G401.6 (cell line): Measurements from ENCODE around the gene COL4A1.

Experiments used
- FAIRE-seq: peaks from 2 replicates; lab custom pipeline; 2012; peaks lifted over from hg19 to GRCh38; lab: Jason Lieb, UNC

COL4A1 gene

GRCh38 chr13:110291286-110291685, 15.7 kb downstream of the COL4A1 start:
- FAIRE-seq = no peak

GRCh38 chr13:110290826-110291225, 16.1 kb downstream of the COL4A1 start:
- no peak for FAIRE-seq

GRCh38 chr13:110290153-110290552, 16.8 kb downstream of the COL4A1 start:
- FAIRE-seq = no peak

GRCh38 chr13:110289661-110290060, 17.3 kb downstream of the COL4A1 start:
- FAIRE-seq = no peak

GRCh38 chr13:110289174-110289573, 17.8 kb downstream of the COL4A1 start:
- no peak for FAIRE-seq

- no peak for FAIRE-seq
Observed at GRCh38 chr13:110286833-110287819, 19.8 kb downstream of the COL4A1 start.

GRCh38 chr13:110285991-110286832, 20.7 kb downstream of the COL4A1 start:
- FAIRE-seq = no peak

- no peak for FAIRE-seq
Observed at GRCh38 chr13:110284779-110285484, 22.0 kb downstream of the COL4A1 start.

- no peak for FAIRE-seq
Observed at GRCh38 chr13:110283736-110284517, 23.0 kb downstream of the COL4A1 start.

GRCh38 chr13:110282316-110282841, 24.6 kb downstream of the COL4A1 start:
- no peak for FAIRE-seq

GRCh38 chr13:110281736-110282135, 25.2 kb downstream of the COL4A1 start:
- no peak for FAIRE-seq

- no peak for FAIRE-seq
Observed at GRCh38 chr13:110280985-110281688, 25.8 kb downstream of the COL4A1 start.

- no peak for FAIRE-seq
Observed at GRCh38 chr13:110280231-110280813, 26.6 kb downstream of the COL4A1 start.

GRCh38 chr13:110279684-110280083, 27.3 kb downstream of the COL4A1 start:
- no peak for FAIRE-seq

GRCh38 chr13:110278859-110279258, 28.1 kb downstream of the COL4A1 start:
- no peak for FAIRE-seq

GRCh38 chr13:110277357-110277975, 29.5 kb downstream of the COL4A1 start:
- FAIRE-seq = no peak

GRCh38 chr13:110276553-110276950, 30.4 kb downstream of the COL4A1 start:
- no peak for FAIRE-seq

GRCh38 chr13:110275931-110276552, 30.9 kb downstream of the COL4A1 start:
- no peak for FAIRE-seq

GRCh38 chr13:110274687-110275086, 32.3 kb downstream of the COL4A1 start:
- FAIRE-seq = no peak
